ENCODE results near the gene SYNE4.
"Not testable (repeated sequence)": the region's sequence is repeated elsewhere in the genome, so short reads cannot be mapped to it uniquely, and the experiment has no call there.

Gene SYNE4, protein sequence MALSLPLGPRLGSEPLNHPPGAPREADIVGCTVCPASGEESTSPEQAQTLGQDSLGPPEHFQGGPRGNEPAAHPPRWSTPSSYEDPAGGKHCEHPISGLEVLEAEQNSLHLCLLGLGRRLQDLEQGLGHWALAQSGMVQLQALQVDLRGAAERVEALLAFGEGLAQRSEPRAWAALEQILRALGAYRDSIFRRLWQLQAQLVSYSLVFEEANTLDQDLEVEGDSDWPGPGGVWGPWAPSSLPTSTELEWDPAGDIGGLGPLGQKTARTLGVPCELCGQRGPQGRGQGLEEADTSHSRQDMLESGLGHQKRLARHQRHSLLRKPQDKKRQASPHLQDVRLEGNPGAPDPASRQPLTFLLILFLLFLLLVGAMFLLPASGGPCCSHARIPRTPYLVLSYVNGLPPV

DNA sequence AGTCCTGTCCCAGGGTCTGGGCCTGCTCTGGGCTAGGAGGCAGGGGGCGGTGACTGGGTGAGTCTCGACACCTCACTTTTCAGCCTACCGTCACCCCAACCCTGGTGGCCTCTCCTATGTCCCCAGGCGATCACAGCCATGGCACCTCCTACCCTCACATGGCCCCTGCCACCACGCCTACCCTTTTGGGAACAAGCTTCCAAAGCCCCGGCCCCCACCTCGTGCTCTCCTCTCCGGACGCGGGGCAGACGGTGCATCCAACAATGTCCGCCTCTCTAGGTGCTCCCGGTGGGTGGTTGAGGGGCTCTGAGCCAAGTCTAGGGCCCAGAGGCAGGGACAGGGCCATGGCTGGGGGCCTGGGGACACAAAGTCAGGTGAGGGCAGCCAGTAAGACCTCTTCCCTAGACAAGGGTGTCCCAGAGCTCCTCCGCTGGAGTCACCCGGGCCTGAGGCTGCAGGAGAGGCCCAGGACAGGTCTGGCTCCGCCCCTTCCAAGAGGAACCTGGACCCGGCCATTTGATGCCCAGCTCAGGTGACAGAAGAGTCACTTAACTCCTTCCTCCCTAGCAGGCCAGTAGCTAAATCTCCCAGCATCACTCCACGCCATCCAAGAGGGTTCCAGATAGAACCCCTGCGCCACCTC, at the start of gene SYNE4:
Gene SYNE4, minus strand, starts transcription at position 478 of the 643 bp plus-strand sequence. Its CDS starts 132 bp downstream, at position 346.
- no peak for TF ChIP-seq POLR2A (IDR thresholded peaks at IDR 0.05; ENCODE audit: low read length)
- no peak for TF ChIP-seq GATA1 (IDR thresholded peaks at IDR 0.05; ENCODE audit: low read depth, low read length)
- no peak for DNase-seq

DNA sequence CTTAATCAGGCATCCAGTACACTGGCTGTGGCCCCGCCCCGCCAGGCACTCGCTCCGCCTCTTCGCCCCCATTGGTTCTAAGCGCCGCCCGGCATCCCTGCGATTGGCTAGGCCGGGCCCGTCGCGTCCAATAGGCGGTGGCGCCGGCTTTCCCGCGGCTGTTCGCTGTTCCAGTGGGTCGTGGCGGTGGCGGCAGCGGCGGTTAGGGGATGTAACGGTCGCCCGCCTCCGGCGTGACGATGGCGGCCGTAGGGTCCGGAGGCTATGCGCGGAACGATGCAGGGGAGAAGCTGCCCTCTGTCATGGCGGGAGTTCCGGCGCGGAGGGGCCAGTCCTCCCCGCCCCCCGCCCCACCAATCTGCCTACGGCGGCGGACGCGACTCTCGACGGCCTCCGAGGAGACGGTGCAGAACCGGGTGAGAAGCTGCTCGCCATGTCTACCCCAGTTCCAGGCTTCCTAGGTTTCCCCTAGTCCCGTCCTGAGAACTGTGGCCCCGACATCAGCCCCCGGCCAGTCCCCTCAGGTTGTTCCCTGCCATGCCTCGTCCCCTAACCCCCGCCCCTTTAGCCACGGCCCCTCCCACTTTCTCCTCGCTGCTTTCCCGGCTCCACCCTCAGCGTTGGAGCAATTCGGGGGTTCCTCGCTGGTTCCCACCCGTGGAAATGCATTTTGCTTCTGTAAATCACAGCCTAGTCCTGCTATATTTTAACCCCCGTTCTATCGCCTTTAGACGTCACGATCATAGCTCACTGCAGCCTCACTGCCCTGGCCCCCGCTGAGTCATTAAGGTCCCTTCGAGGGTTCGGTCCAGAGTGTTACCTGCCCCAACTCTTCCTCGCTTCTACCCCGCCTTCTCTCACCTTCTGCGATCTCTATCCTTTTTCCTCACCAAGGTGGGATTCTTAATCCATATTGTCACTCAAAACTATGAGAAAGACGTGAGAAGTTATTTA, 46.4 kb upstream of the SYNE4 start, which contains the start of gene WDR62:
Gene WDR62, plus strand, starts transcription at position 165 of the 954 bp plus-strand sequence. Its CDS starts 75 bp downstream, at position 240.
- DNase-seq: peak; percentile 97 to 99
- TF ChIP-seq GATA1 (IDR thresholded peaks at IDR 0.05; ENCODE audit: low read depth, low read length) (no peak), POLR2A (IDR thresholded peaks at IDR 0.05; ENCODE audit: low read length) (peak; percentile 75)

DNA sequence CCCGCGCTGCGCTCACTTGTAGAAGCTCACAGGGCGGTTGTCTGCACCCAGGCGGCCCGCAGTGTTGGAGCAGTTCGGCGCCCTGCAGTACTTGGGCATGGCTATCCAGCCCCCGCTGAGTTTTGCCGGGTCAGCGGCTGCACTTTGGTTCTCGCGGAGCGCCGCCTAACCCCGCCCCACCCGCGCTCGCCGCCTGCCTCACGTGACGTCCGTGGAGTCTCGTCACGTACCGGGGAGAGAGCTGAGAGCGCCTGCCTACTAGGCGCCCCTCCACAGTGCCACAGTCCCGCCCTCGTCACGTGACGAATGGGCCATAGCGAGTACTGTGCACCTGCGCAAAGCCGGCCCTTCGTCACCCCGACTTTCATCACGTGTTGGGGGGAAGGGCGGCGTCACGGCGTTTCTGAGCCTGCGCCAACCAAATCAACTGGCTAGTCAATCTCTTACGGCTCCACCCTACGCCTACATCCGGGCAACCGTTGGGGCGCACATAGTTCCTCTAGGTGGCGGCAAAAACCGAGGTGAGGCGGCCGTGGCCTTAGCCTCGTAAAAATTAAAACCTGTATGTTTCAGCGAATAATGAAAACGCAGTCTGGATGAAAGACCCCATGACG, 45.6 kb upstream of the SYNE4 start, which contains the start of gene THAP8:
Gene THAP8, minus strand, starts transcription at position 167 of the 614 bp plus-strand sequence. Its CDS starts 68 bp downstream, at position 99.
- TF ChIP-seq GATA1 (IDR thresholded peaks at IDR 0.05; ENCODE audit: low read depth, low read length) (no peak), POLR2A (IDR thresholded peaks at IDR 0.05; ENCODE audit: low read length) (peak; percentile 82)
- DNase-seq: peak; percentile 100

DNA sequence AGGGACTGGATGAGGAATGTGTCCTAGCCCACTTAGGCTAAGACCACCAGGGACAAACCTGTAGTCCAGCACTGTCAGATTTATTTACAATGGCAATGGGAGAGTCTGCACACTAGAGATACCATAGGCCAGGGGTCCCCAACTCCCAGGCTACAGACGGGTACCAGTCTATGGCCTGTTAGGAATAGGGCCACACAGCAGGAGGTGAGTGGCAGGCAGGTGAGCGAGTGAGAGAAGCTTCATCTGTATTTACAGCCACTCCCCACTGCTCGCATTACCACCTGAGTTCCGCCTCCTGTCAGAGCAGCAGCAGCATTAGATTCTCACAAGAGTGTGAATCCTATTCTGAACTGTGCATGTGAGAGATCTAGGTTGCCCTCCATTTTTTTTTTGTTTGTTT, 43.0 kb upstream of the SYNE4 start:
- TF ChIP-seq GATA1 (IDR thresholded peaks at IDR 0.05; ENCODE audit: low read depth, low read length): no peak
- no peak for TF ChIP-seq POLR2A (IDR thresholded peaks at IDR 0.05; ENCODE audit: low read length)
- DNase-seq: no peak

DNA sequence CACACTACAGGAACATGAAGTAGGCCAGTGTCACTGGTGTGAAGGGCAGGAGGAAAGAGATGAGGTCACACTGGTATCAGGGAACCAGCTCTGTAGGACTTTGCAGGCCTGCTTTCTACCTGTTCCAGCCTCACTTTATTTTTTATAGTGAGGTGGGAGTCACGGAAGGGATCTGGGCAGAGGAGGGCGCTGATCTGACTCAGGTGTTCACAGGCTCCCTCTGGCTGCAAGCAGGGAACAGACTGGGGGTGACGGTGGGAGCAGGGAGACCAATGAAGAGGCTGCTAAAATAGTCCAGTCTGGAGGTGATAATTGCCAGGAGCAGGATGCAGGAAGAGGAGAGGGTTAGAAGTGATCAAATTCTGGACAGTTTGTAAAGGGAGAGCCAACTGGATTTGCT, 42.6 kb upstream of the SYNE4 start:
- no peak for DNase-seq
- TF ChIP-seq POLR2A (IDR thresholded peaks at IDR 0.05; ENCODE audit: low read length) (no peak), GATA1 (IDR thresholded peaks at IDR 0.05; ENCODE audit: low read depth, low read length) (no peak)

DNA sequence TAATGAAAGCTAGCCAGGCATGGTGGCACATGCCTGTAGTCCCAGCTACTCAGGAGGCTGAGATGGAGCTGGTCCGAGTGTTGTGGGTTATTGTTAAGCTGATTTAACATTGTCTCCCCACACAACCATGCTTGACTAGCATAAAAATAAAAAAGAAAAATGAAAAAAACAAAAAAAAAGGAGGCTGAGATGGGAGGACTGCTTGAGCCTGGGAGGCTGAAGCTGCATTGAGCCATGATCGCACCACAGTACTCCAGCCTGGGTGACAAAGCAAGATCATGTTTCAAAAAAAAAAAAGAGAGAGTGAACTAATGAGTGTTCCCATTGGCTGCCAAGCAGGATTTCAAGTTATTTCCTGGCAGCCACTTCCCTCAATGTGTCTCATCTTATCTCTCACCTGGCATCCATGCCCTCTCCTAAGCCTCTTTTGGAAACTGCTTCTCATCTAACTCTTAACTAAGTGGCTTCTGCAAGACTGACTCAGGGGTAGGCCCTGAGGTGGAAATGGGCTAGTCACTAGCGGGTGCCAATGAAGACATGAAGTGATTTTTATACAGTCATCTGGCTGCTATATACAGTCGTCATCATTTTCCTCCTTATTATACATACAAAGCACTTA, 40.6 kb upstream of the SYNE4 start:
- no peak for DNase-seq

DNA sequence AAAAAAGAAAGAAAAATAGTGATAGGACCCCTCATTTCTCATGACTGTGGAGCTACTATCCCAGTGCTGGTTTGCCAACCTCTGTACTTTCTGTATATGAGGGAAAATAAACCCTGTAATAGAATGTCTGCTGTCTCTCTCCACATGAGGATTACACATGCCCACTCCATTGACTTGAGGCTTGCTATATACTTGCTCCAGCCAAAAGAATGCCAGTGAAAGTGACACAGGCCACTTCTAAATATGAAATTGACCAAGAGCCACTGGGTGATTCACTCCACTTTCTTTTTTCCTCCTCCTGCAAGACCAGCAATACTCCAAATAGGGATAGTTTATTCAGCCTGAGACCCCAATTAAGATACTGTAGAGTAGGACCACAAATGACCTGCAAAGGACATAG, 39.2 kb upstream of the SYNE4 start:
- DNase-seq: no peak
- TF ChIP-seq GATA1 (IDR thresholded peaks at IDR 0.05; ENCODE audit: low read depth, low read length) (no peak), POLR2A (IDR thresholded peaks at IDR 0.05; ENCODE audit: low read length) (no peak)

More for the DNA sequence above, 40.6 kb upstream of the SYNE4 start:
- no peak for TF ChIP-seq POLR2A (IDR thresholded peaks at IDR 0.05; ENCODE audit: low read length)
- TF ChIP-seq GATA1 (IDR thresholded peaks at IDR 0.05; ENCODE audit: low read depth, low read length): no peak

DNA sequence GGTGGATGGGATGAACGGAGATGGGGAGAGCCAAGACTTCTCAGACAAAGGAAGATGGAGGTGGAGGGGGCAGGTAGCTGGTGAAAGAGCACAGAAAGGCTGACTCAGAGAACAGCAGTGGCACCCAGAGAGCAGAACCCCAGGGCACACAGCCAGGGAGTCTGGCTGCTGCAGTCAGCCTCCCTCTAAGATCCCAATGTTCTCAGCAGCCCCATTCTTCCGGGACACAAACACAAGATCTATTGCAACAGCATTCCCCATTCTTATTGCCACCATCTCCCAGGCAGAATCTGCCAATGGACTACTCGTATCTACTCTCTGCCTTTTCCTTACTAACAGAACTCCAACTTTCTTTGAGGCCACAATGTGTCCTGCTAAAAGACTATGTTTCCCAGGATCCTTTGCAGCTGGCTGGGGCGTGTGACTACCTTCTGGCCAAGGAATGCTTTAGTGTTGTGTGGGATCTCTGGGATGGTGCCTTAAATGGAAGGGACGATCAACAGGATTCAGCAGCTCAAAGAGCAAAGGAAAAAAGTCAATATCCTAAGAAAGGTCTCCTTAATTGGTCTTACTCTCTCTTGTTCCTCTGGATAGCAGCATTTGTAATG, 37.9 kb upstream of the SYNE4 start:
- no peak for TF ChIP-seq POLR2A (IDR thresholded peaks at IDR 0.05; ENCODE audit: low read length)
- no peak for TF ChIP-seq GATA1 (IDR thresholded peaks at IDR 0.05; ENCODE audit: low read depth, low read length)

DNA sequence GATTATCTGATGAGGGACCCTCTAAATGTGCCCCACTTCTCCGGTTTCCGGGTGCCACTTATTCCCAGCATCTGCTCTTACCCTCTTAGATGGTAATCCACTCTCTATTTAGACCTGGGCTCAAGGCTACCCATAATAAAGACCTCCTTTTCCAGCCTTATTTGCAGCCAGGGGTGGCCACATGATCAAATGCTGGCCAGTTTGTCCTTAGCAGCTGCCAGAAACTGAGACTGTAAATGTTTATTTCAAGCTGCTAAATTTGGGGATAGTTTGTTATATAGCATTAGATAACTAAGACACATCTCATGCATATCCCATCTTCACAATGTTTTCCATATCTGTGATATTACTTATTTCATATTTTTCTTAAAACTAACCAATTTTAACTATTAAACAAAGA, 35.3 kb upstream of the SYNE4 start:
- no peak for DNase-seq
- no peak for TF ChIP-seq GATA1 (IDR thresholded peaks at IDR 0.05; ENCODE audit: low read depth, low read length)
- TF ChIP-seq POLR2A (IDR thresholded peaks at IDR 0.05; ENCODE audit: low read length): no peak

More for the DNA sequence above, 37.9 kb upstream of the SYNE4 start:
- no peak for DNase-seq

DNA sequence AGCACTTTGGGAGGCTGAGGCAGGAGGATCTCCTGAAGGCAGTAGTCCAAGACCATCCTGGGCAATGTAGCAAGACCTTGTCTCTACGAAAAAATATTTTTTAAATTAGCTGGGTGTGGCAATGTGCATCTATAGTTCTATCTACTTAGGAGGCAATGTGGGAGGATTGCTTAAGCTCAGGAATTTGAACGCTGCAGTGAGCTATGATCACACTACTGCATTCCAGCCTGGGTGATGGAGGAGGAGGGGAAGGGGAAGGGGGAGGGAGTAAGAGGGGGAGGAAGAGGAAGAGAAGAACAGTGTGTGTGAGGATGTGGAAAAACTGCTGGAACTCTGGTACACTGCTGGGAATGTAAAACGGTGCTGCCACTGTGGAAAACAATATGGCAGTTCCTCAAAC, 33.2 kb upstream of the SYNE4 start:
- TF ChIP-seq POLR2A (IDR thresholded peaks at IDR 0.05; ENCODE audit: low read length) (no peak), GATA1 (IDR thresholded peaks at IDR 0.05; ENCODE audit: low read depth, low read length) (no peak)
- DNase-seq: no peak

DNA sequence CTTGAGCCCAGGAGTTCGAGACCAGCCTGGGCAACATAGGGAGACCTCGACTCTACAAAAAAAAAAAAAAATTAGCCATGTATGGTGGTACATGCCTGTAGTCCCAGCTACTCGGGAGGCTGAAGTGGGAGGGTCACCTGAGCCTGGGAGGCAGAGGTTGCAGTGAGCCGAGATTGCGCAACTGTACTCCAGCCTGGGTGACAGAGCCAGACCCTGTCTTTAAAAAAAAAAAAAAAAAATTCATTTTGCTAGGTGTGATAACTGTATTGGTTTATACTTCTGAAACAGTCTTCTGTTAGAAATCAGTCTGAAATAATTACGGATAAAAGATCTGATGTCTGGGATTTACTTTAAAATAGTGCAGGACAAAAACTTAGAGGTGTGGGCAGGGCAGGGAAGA, 32.5 kb upstream of the SYNE4 start:
- not testable (repeated sequence) for DNase-seq

DNA sequence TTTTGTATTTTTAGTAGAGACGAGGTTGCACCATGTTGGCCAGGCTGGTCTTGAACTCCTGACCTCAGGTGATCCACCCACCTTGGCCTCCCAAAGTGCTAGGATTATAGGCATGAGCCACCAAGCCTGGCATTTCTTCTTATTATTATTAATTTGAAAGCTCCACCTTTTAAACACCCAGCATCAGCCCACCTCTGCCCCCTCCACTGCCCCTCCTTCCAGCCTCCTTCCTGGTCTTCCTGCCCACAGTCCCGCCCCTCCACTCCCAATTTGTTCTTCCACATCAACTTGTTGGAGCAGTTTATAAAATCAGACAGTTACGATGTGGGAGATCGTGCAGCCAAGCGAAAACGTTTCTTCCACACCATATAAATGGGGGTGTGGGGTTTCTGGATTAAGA, 31.9 kb upstream of the SYNE4 start:
- TF ChIP-seq POLR2A (IDR thresholded peaks at IDR 0.05; ENCODE audit: low read length): no peak
- TF ChIP-seq GATA1 (IDR thresholded peaks at IDR 0.05; ENCODE audit: low read depth, low read length): no peak
- DNase-seq: no peak

Measured in erythroblast (primary cell).